Measurements from ENCODE around the gene AP2A1.

GRCh38 chr19:49791776-49792445, 25.1 kb downstream of the AP2A1 start:
- TF ChIP-seq EZH2 (IDR thresholded peaks at IDR 0.05; ENCODE audit: insufficient read depth, poor library complexity, severe bottlenecking): no peak
- no peak for TF ChIP-seq EZH2phosphoT487 (IDR thresholded peaks at IDR 0.05; ENCODE audit: insufficient read depth, low read depth)
